IMR-90 (cell line): ENCODE measurements around the gene HIF1A. TPM values are rescaled to one million over a fixed set of nuclear protein-coding genes. Genes with fewer than 3 reads are reported as not detected.

ENCODE experiments used
- ATAC-seq: fragments of 200-7000 bp; cut with Tn5 transposase; 2 replicates; pipeline ENCODE4 v1.9.1; 2020; ENCODE audit warnings: low read depth, mild to moderate bottlenecking, moderate library complexity
- BruUV-seq: library from RNA; stranded (reverse); fragments of 400-500 nt; replicated peaks from 2 replicates; lab custom pipeline; 2021; lab: Mats Ljungman, UMichigan
- CTCF ChIA-PET: fragments of 300-600 bp; formaldehyde crosslinking; extraction: SDS; loops from one replicate; lab custom pipeline; 2021; ENCODE audit warnings: antibody characterized with exemption; lab: Yijun Ruan, JAX
- POLR2A ChIA-PET: fragments of 300-600 bp; sonication (Branson Sonifier 250); formaldehyde crosslinking; loops from one replicate; lab custom pipeline; 2022; ENCODE audit warnings: antibody characterized with exemption; ENCODE audit not compliant: unreplicated experiment; lab: Charles Lee
- DNase-seq: peaks from one replicate; pipeline ENCODE4 v3.0.0; 2013
- H2AFZ ChIP-seq: replicated peaks from 2 replicates; pipeline ENCODE3; 2013; ENCODE audit warnings: low read length, mild to moderate bottlenecking; ENCODE audit not compliant: poor library complexity
- H2AK5ac ChIP-seq: 2 replicates; pipeline ENCODE4 v1.6.1; 2013; ENCODE audit warnings: low read depth, low read length, inconsistent platforms
- H2AK9ac ChIP-seq: replicated peaks from 2 replicates; pipeline ENCODE3; 2013; ENCODE audit warnings: mild to moderate bottlenecking, low read depth, low read length, moderate library complexity; ENCODE audit not compliant: poor library complexity
- H2BK120ac ChIP-seq: 2 replicates; pipeline ENCODE4 v1.6.1; 2013; ENCODE audit warnings: low read depth, low read length, inconsistent platforms
- H2BK15ac ChIP-seq: 3 replicates; pipeline ENCODE4 v1.6.1; 2013; ENCODE audit warnings: low read depth, low read length, inconsistent platforms
- H2BK20ac ChIP-seq: 2 replicates; pipeline ENCODE4 v1.6.1; 2013; ENCODE audit warnings: low read depth, mild to moderate bottlenecking, inconsistent platforms, low read length, moderate library complexity
- H2BK5ac ChIP-seq: 2 replicates; pipeline ENCODE4 v1.6.1; 2013; ENCODE audit warnings: mild to moderate bottlenecking, low read depth, low read length, inconsistent platforms; ENCODE audit not compliant: poor library complexity, severe bottlenecking
- H3K14ac ChIP-seq: replicated peaks from 2 replicates; pipeline ENCODE4 v1.6.1; 2013; ENCODE audit warnings: low read depth, low read length, inconsistent platforms
- H3K18ac ChIP-seq: 2 replicates; pipeline ENCODE4 v1.6.1; 2013; ENCODE audit warnings: low read depth, low read length, control low read depth
- H3K23ac ChIP-seq: 2 replicates; pipeline ENCODE4 v1.6.1; 2013; ENCODE audit warnings: low read depth, low read length, inconsistent platforms
- H3K27ac ChIP-seq: 2 replicates; pipeline ENCODE4 v1.5.1; 2013; ENCODE audit warnings: mild to moderate bottlenecking, control low read depth, low read length; ENCODE audit not compliant: insufficient read depth
- H3K27me3 ChIP-seq: 2 replicates; pipeline ENCODE4 v1.6.1; 2013; ENCODE audit warnings: low read length; ENCODE audit not compliant: control insufficient read depth, insufficient read depth
- H3K36me3 ChIP-seq: 2 replicates; pipeline ENCODE4 v1.6.1; 2013; ENCODE audit warnings: low read length, mixed read lengths; ENCODE audit not compliant: control insufficient read depth, insufficient read depth
- H3K4ac ChIP-seq: 2 replicates; pipeline ENCODE4 v1.6.1; 2013; ENCODE audit warnings: low read depth, low read length, inconsistent platforms
- H3K4me1 ChIP-seq: 2 replicates; pipeline ENCODE4 v1.6.1; 2013; ENCODE audit warnings: low read length, mixed read lengths; ENCODE audit not compliant: control insufficient read depth, insufficient read depth
- H3K4me2 ChIP-seq: 2 replicates; pipeline ENCODE4 v1.6.1; 2013; ENCODE audit warnings: low read depth, mild to moderate bottlenecking, control low read depth, low read length, moderate library complexity
- H3K4me3 ChIP-seq: 2 replicates; pipeline ENCODE4 v1.5.1; 2013; ENCODE audit warnings: low read depth, mild to moderate bottlenecking, control low read depth, low read length, moderate library complexity; ENCODE audit not compliant: insufficient read depth
- H3K56ac ChIP-seq: 2 replicates; pipeline ENCODE4 v1.6.1; 2013; ENCODE audit warnings: low read length, inconsistent platforms; ENCODE audit not compliant: insufficient read depth; ENCODE audit errors: extremely low read depth
- H3K79me1 ChIP-seq, 2 experiments: 2 replicates each; pipeline ENCODE4 v1.6.1; 2013; ENCODE audit warnings: low read length in 2 of 2, inconsistent platforms in 1 of 2, low read depth in 1 of 2
- H3K9ac ChIP-seq: 2 replicates; pipeline ENCODE4 v1.6.1; 2013; ENCODE audit warnings: low read depth, low read length, control low read depth
- H3K9me1 ChIP-seq: 2 replicates; pipeline ENCODE4 v1.6.1; 2013; ENCODE audit warnings: low read length, inconsistent platforms; ENCODE audit not compliant: insufficient read depth
- H3K9me3 ChIP-seq: 2 replicates; pipeline ENCODE4 v1.6.1; 2013; ENCODE audit warnings: low read length; ENCODE audit not compliant: control insufficient read depth, insufficient read depth
- H4K20me1 ChIP-seq: 2 replicates; pipeline ENCODE4 v1.6.1; 2013; ENCODE audit warnings: low read length, inconsistent platforms; ENCODE audit not compliant: insufficient read depth
- H4K5ac ChIP-seq: 2 replicates; pipeline ENCODE4 v1.6.1; 2013; ENCODE audit warnings: mild to moderate bottlenecking, low read depth, low read length, control low read depth
- H4K8ac ChIP-seq, 2 experiments: 2 replicates each; pipeline ENCODE4 v1.6.1; 2013; ENCODE audit warnings: low read depth in 2 of 2, low read length in 2 of 2, control low read depth in 1 of 2, inconsistent platforms in 1 of 2
- H4K91ac ChIP-seq: 2 replicates; pipeline ENCODE4 v1.6.1; 2013; ENCODE audit warnings: low read depth, low read length, inconsistent platforms; ENCODE audit not compliant: insufficient read depth
- BHLHE40 ChIP-seq: fragments of 150-350 bp; IDR thresholded peaks from 2 replicates; pipeline ENCODE4 v1.6.1; 2016; ENCODE audit warnings: mild to moderate bottlenecking, low read depth, low read length
- FOS ChIP-seq: fragments of 150-350 bp; IDR thresholded peaks from 2 replicates; pipeline ENCODE4 v1.6.1; 2016; ENCODE audit warnings: low read depth, low read length
- POLR2A ChIP-seq: IDR thresholded peaks from 2 replicates; pipeline ENCODE4 v1.6.1; 2012; ENCODE audit warnings: mild to moderate bottlenecking, low read depth, low read length
- RCOR1 ChIP-seq: IDR thresholded peaks from 2 replicates; pipeline ENCODE4 v1.6.1; 2012; ENCODE audit warnings: mild to moderate bottlenecking, low read length, improper control_type of control experiment; ENCODE audit not compliant: insufficient replicate concordance
- SMC3 ChIP-seq: fragments of 150-350 bp; IDR thresholded peaks from 2 replicates; pipeline ENCODE4 v1.6.1; 2016; ENCODE audit warnings: low read depth, mild to moderate bottlenecking, antibody characterized with exemption, low read length, moderate library complexity
- WGBS, 2 experiments: methylation state at CpG; one replicate each; pipeline versions ENCODE4 v1.1.5 to v1.1.7; 2013; ENCODE audit warnings: missing lambda C conversion rate in 2 of 2; ENCODE audit not compliant: insufficient read length in 1 of 2; ENCODE audit errors: extremely low coverage in 2 of 2; 5-methylcytosine and 5-hydroxymethylcytosine counted together
- dilution Hi-C: fragments of 300-500 bp; cut with HindIII; formaldehyde crosslinking; loops from one replicate; pipeline ENCODE4 v1.14.3; 2018; ENCODE audit warnings: low sequenced_read_pairs; ENCODE audit not compliant: unreplicated experiment
- in situ Hi-C: fragments of 300-500 bp; cut with MboI; formaldehyde crosslinking; loops from 3 replicates; pipeline ENCODE4 v1.14.3; 2019; ENCODE audit warnings: low sequenced_read_pairs, inconsistent platforms, mixed read lengths
- intact Hi-C: fragments of 100-400 bp; cut with micrococcal nuclease; formaldehyde crosslinking; loops from 2 replicates; pipeline ENCODE4 v1.10.0; 2022
- polyA plus RNA-seq, 3 experiments: library from polyadenylated mRNA; depleted of rRNA; stranded (reverse); fragments of >200 nt; gene quantifications; 2 replicates each; pipeline ENCODE4 v1.2.3, GENCODE V29; 2012; ENCODE audit warnings: low replicate concordance in 1 of 3
- total RNA-seq: library from RNA; depleted of rRNA; stranded (reverse); fragments of >200 nt; gene quantifications from 2 replicates; pipeline ENCODE4 v1.2.3, GENCODE V29; 2012

HIF1A gene
- total and polyA plus RNA-seq, 2 of the 4 experiments (the other 2 are of a cell fraction): 128 to 301 TPM

DNA sequence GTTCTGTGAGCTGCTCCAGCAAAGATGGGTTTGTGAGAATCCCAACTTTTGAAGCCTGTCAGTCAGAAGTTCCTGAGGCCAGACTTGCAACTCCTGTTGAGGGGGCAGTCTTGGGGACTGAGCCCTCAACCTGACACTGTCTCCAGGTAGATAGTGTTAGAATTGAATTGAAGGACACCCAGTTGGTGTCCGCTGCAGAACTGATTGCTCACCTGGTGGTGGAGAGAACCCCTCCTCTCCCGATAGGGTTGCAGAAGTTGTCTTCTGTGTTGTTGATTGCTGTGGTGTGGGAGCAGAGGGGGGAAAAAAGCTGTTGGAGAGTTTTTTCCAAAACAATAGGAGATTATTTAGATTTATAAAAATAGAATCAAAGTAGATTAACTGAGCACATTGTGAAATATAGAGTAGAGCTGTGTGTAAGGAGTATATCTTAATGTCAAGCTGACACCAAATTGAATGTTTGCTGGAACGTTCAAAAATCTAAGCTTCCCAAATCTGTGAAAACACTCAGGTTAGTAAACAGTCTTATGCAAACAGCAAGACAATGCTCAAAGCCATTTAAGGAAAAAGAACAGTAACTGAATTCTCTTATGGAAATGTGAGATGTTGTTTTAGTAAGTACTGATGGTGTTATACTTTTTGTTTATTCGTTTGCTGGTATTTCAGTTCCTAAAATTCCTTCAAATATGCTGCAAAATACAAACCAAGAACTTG, 18.6 kb downstream of the HIF1A start (continued):
- TF ChIP-seq RCOR1: no peak

DNA sequence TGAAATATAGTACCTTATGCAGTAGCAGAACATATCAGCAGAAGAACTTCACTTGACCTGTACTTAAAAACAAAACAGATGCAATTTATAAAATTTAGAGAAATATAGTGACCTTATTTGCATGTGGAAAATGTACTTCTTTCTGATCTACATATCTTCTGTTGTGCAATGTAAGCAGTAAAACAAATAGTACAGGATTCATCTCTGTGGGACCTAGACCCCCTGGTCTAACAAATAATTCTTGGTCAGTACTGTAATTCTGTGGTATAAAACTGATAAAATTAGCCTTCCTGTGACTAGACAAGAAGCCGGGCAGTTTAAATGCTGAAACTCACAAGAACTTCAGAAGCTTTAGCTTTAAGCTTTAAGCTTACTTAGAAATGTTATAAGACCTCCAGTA, 21.6 kb downstream of the HIF1A start:
- Histone ChIP-seq H3K56ac (no peak overlapping the region), H3K9ac (no peak overlapping the region), H3K9me3 (no peaks in the 10 kb centered on the region), H4K5ac (no peak overlapping the region), H3K4ac (no peak overlapping the region), H3K14ac (no peak overlapping the region), H3K36me3 (peaks cover 7% of the 10 kb centered on the region), H2BK15ac (no peak overlapping the region), H3K27ac (no peak overlapping the region), H2BK20ac (no peak overlapping the region), H4K20me1 (peaks cover 86% of the 10 kb centered on the region), H4K8ac (no peak overlapping the region), H3K9me1 (peaks cover 12% of the 10 kb centered on the region), H2AK5ac (no peak overlapping the region), H3K23ac (no peak overlapping the region), H2BK120ac (no peak overlapping the region), H3K27me3 (no peaks in the 10 kb centered on the region), H3K4me2 (no peak overlapping the region), H4K91ac (no peak overlapping the region), H2AK9ac (no peak overlapping the region), H3K79me1 (peaks cover 0 to 61% of the 10 kb centered on the region in 2 experiments; a peak in 2 of 4 replicates), H3K18ac (no peak overlapping the region), H2AFZ (no peak overlapping the region), H2BK5ac (no peak overlapping the region), H3K4me3 (no peak overlapping the region), H3K4me1 (peaks cover 25% of the 10 kb centered on the region)
- BruUV-seq: no TSS peak
- TF ChIP-seq POLR2A (no peak), SMC3 (no peak), BHLHE40 (no peak), FOS (no peak)
- no CpG with 5 or more reads among the region's 1 CpG for WGBS, 2 experiments
- ChIA-PET CTCF (no interaction called here), POLR2A (interaction anchor here (0.6 kb wide), 1 partner anchor 28 kb away, joined by 3 read pairs; no protein-coding TSS in a partner anchor)
- ATAC-seq: no peak
- dilution Hi-C loops (loop anchor here (25.0 kb wide), 1 partner anchor 255 kb away; no protein-coding TSS in a partner anchor), intact Hi-C loops (no loop called here), in situ Hi-C loops (no loop called here)
- DNase-seq: no peak
